GM10266 (cell line): ENCODE measurements around the gene SMCO1.

Source experiments
- DNase-seq: peaks from one replicate; pipeline ENCODE4 v3.0.0; 2012; ENCODE audit errors: extremely low spot score
- CTCF ChIP-seq: IDR thresholded peaks from 2 replicates; pipeline ENCODE4 v1.5.1; 2012; ENCODE audit warnings: mild to moderate bottlenecking, low read depth; ENCODE audit not compliant: control insufficient read depth, insufficient read depth; ENCODE audit errors: missing control alignments

The SMCO1 gene

GRCh38 chr3:196499061-196499460, 16.1 kb downstream of the SMCO1 start:
- DNase-seq, result no peak
- no peak for TF ChIP-seq CTCF

- TF ChIP-seq CTCF, result no peak
These were observed 16.8 kb downstream of the SMCO1 start for GRCh38 chr3:196498297-196498696.

GRCh38 chr3:196496183-196496582, 19.0 kb downstream of the SMCO1 start:
- no peak for DNase-seq
- TF ChIP-seq CTCF, result no peak

More at GRCh38 chr3:196498297-196498696, 16.8 kb downstream of the SMCO1 start:
- no peak for DNase-seq

GRCh38 chr3:196493292-196493691, 21.9 kb downstream of the SMCO1 start:
- no peak for TF ChIP-seq CTCF
- DNase-seq, result no peak

- TF ChIP-seq CTCF, result no peak
- no peak for DNase-seq
These were observed 23.1 kb downstream of the SMCO1 start for GRCh38 chr3:196492080-196492479.

- DNase-seq, result no peak
- TF ChIP-seq CTCF, result no peak
These were observed 25.4 kb downstream of the SMCO1 start for GRCh38 chr3:196489747-196490146.

- no peak for DNase-seq
These were observed 28.9 kb downstream of the SMCO1 start for GRCh38 chr3:196486263-196486662.

More at GRCh38 chr3:196486263-196486662, 28.9 kb downstream of the SMCO1 start:
- TF ChIP-seq CTCF, result peak; percentile 63
